Endothelial cell of umbilical vein (primary cell): Measurements from ENCODE around the gene MYBBP1A. TPM values are rescaled to one million over a fixed set of nuclear protein-coding genes. Genes with fewer than 3 reads are reported as not detected.

ENCODE experiments used
- BruUV-seq: library from RNA; stranded (reverse); fragments of 400-500 nt; replicated peaks from 2 replicates; lab custom pipeline; 2021; lab: Mats Ljungman, UMichigan
- CTCF ChIA-PET: fragments of 300-600, 350-600 bp; sonication (Branson Sonifier 250); formaldehyde crosslinking; loops from one replicate; lab custom pipeline; 2021; ENCODE audit warnings: antibody characterized with exemption, inconsistent platforms; lab: Charles Lee
- POLR2A ChIA-PET: fragments of 300-600, 350-600 bp; sonication (Branson Sonifier 250); formaldehyde crosslinking; loops from one replicate; lab custom pipeline; 2021; ENCODE audit warnings: antibody characterized with exemption, inconsistent platforms; lab: Charles Lee
- DNase-seq: peaks from one replicate; pipeline ENCODE4 v3.0.0-alpha.2; 2011; ENCODE audit warnings: low read depth, low spot score
- FAIRE-seq: peaks from 2 replicates; lab custom pipeline; 2011; peaks lifted over from hg19 to GRCh38; lab: Jason Lieb, UNC
- H2AFZ ChIP-seq: 2 replicates; pipeline ENCODE4 v1.6.0; 2012; ENCODE audit warnings: low read depth, low read length, control low read depth, inconsistent platforms
- H3K27ac ChIP-seq: 2 replicates; pipeline ENCODE4 v1.5.1; 2011; ENCODE audit warnings: low read depth, mild to moderate bottlenecking, control low read depth, low read length, moderate library complexity; ENCODE audit not compliant: insufficient read depth
- H3K27me3 ChIP-seq, 2 experiments: 2 replicates each; pipeline versions ENCODE4 v1.6.0 to v1.6.1; 2011; ENCODE audit warnings: low read length in 2 of 2, mixed read lengths in 1 of 2; ENCODE audit not compliant: control insufficient read depth in 2 of 2, insufficient read depth in 2 of 2
- H3K36me3 ChIP-seq, 2 experiments: 2 replicates in 1 of 2; 3 replicates in 1 of 2; pipeline ENCODE4 v1.5.1; 2011; ENCODE audit warnings: low read length in 2 of 2, mild to moderate bottlenecking in 1 of 2, moderate library complexity in 1 of 2; ENCODE audit not compliant: control insufficient read depth in 2 of 2, insufficient read depth in 2 of 2; ENCODE audit errors: extremely low read depth in 1 of 2
- H3K4me1 ChIP-seq: 3 replicates; pipeline ENCODE4 v1.5.1; 2011; ENCODE audit warnings: mild to moderate bottlenecking, low read length; ENCODE audit not compliant: control insufficient read depth, insufficient read depth; ENCODE audit errors: extremely low read depth
- H3K4me2 ChIP-seq: 2 replicates; pipeline ENCODE4 v1.6.1; 2011; ENCODE audit warnings: low read length, control low read depth, mixed read lengths; ENCODE audit not compliant: insufficient read depth
- H3K4me3 ChIP-seq, 3 experiments: fragments of 200-600 bp in 1 of 3; sonication (generic), shearing (Covaris generic) in 1 of 3; replicated peaks in 1 of 3; 2 replicates each; pipeline ENCODE4 v1.5.1; 2011 to 2016; ENCODE audit warnings: control low read depth in 3 of 3, low read length in 3 of 3, mild to moderate bottlenecking in 2 of 3, inconsistent platforms in 1 of 3, low read depth in 1 of 3, moderate library complexity in 1 of 3; ENCODE audit not compliant: insufficient read depth in 1 of 3
- H3K79me2 ChIP-seq: 2 replicates; pipeline ENCODE4 v1.6.0; 2012; ENCODE audit warnings: low read length, inconsistent platforms; ENCODE audit not compliant: control insufficient read depth, insufficient read depth
- H3K9ac ChIP-seq: replicated peaks from 2 replicates; pipeline ENCODE3; 2011; ENCODE audit warnings: low read length, control low read depth; ENCODE audit not compliant: insufficient read depth; ENCODE audit errors: extremely low read depth
- H3K9me1 ChIP-seq: replicated peaks from 3 replicates; pipeline ENCODE4 v1.6.0; 2011; ENCODE audit warnings: mild to moderate bottlenecking, low read length; ENCODE audit not compliant: control insufficient read depth, insufficient read depth; ENCODE audit errors: extremely low read depth
- H3K9me3 ChIP-seq: replicated peaks from 2 replicates; pipeline ENCODE4 v1.5.1; 2012; ENCODE audit warnings: low read length, inconsistent platforms; ENCODE audit not compliant: control insufficient read depth, insufficient read depth
- H4K20me1 ChIP-seq: replicated peaks from 2 replicates; pipeline ENCODE3; 2011; ENCODE audit warnings: mild to moderate bottlenecking, low read length; ENCODE audit not compliant: control insufficient read depth, insufficient read depth; ENCODE audit errors: extremely low read depth
- CTCF ChIP-seq, 2 donors: IDR thresholded peaks; 1 replicate in 1 of 2; 2 replicates in 1 of 2; pipeline ENCODE4 v1.5.1; 2011; ENCODE audit warnings: low read length in 2 of 2, mild to moderate bottlenecking in 2 of 2, moderate library complexity in 2 of 2, control low read depth in 1 of 2, inconsistent platforms in 1 of 2, low read depth in 1 of 2; ENCODE audit not compliant: insufficient read depth in 1 of 2; ENCODE audit errors: extremely low read depth in 1 of 2
- EZH2 ChIP-seq: IDR thresholded peaks from 2 replicates; pipeline ENCODE4 v1.6.1; 2012; ENCODE audit warnings: borderline replicate concordance, low read depth, mild to moderate bottlenecking, moderate library complexity, low read length, inconsistent platforms; ENCODE audit not compliant: severe bottlenecking
- FOS ChIP-seq: IDR thresholded peaks from 2 replicates; pipeline ENCODE4 v1.6.1; 2011; ENCODE audit warnings: mild to moderate bottlenecking, low read length, moderate library complexity, borderline replicate concordance; ENCODE audit not compliant: insufficient read depth
- GATA2 ChIP-seq: IDR thresholded peaks from 2 replicates; pipeline ENCODE4 v1.7.0; 2011; ENCODE audit warnings: low read depth, mild to moderate bottlenecking, moderate library complexity, mixed read lengths, low read length; ENCODE audit not compliant: insufficient read length, insufficient read depth
- JUN ChIP-seq: IDR thresholded peaks from 2 replicates; pipeline ENCODE4 v1.6.1; 2011; ENCODE audit warnings: borderline replicate concordance, low read depth; ENCODE audit not compliant: insufficient read length, insufficient read depth
- MAX ChIP-seq: IDR thresholded peaks from 2 replicates; pipeline ENCODE4 v1.6.1; 2011; ENCODE audit not compliant: insufficient read depth, insufficient read length
- MYC ChIP-seq: IDR thresholded peaks from one replicate; pipeline ENCODE4 v1.6.1; 2011; ENCODE audit warnings: mild to moderate bottlenecking, low read depth, low read length
- POLR2A ChIP-seq: IDR thresholded peaks from 2 replicates; pipeline ENCODE4 v1.6.1; 2012; ENCODE audit warnings: low read depth, mild to moderate bottlenecking, control low read depth, low read length
- POLR2AphosphoS5 ChIP-seq: IDR thresholded peaks from 2 replicates; pipeline ENCODE4 v1.6.1; 2012; ENCODE audit warnings: low read depth, mild to moderate bottlenecking, control low read depth, low read length, moderate library complexity; ENCODE audit not compliant: insufficient read depth
- dilution Hi-C: fragments of 300-500 bp; cut with MboI; formaldehyde crosslinking; loops from one replicate; pipeline ENCODE4 v1.15.0; 2019; ENCODE audit warnings: low sequenced_read_pairs; ENCODE audit not compliant: extremely low pct_ligation_motif_present
- intact Hi-C: fragments of 100-400 bp; cut with micrococcal nuclease; formaldehyde crosslinking; loops from one replicate; pipeline ENCODE4 v1.10.0; 2022
- polyA plus RNA-seq, 4 experiments: library from polyadenylated mRNA; depleted of rRNA in 3 of 4; stranded (reverse) in 3 of 4; unstranded in 1 of 4; fragments of >200 nt; gene quantifications; 2 replicates each; pipeline versions ENCODE4 v1.2.1 to v1.2.3, GENCODE V29; 2011 to 2012; ENCODE audit warnings: missing spikeins in 1 of 4
- total RNA-seq: library from RNA; stranded (reverse); gene quantifications from 2 replicates; pipeline ENCODE4 v1.2.3, GENCODE V29; 2021

Gene MYBBP1A
- total and polyA plus RNA-seq, 2 donors (not counting 3 experiments of a cell fraction or from before 2014, with no cell fraction given), result 26.8 to 79.2 TPM

DNA sequence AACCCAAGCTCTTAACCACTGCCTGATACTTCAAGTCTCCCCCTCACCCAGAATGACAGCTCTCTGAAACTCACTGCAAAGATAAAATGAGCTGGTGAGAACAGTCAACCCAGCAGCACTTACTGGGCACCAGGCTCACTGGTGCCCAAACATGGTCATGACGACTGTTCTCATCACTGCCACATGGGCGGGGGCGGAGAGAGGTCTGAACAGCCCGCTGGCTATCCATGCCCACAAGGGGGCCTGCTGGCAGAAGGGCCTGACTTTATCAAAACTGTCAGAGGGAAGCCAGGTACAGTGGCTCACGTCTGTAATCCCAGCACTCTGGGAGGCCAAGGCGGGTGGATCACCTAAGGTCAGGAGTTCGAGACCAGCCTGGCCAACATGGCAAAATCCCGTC is 4.0 kb downstream of the MYBBP1A start:
- Histone ChIP-seq H4K20me1 (no peaks in the 10 kb centered on the region), H3K9me3 (no peaks in the 10 kb centered on the region), H3K9me1 (no peaks in the 10 kb centered on the region), H3K79me2 (peaks cover 20% of the 10 kb centered on the region), H3K27me3 (no peaks in the 10 kb centered on the region), H3K36me3 (peaks cover 5 to 32% of the 10 kb centered on the region in 2 experiments), H2AFZ (no peak overlapping the region), H3K4me1 (peaks cover 17% of the 10 kb centered on the region), H3K9ac (no peak overlapping the region), H3K27ac (no peak overlapping the region), H3K4me3 (no peak overlapping the region), H3K4me2 (no peak overlapping the region)
- BruUV-seq, result no TSS peak
- dilution Hi-C loops (no loop called here), intact Hi-C loops (no loop called here)
- FAIRE-seq, result no peak
- TF ChIP-seq CTCF (IDR thresholded peaks at IDR 0.05; ENCODE audit: extremely low read depth in 1 of 2, insufficient read depth in 1 of 2, low read depth in 1 of 2, low read length in 2 of 2) (peak; percentile 9 to 23), JUN (no peak)
- CTCF ChIA-PET, result interaction anchor here (0.6 to 1.4 kb wide), 4 partner anchors 13 to 130 kb away, joined by 3 to 5 read pairs (median 4); no protein-coding TSS in a partner anchor
- DNase-seq, result no peak
- POLR2A ChIA-PET, result no interaction called here

GRCh38 chr17:4550534-4551039 is 4.6 kb downstream of the MYBBP1A start:
- FAIRE-seq (no peak), DNase-seq (no peak)
- H3K9me1 ChIP-seq, result no peaks in the 10 kb centered on the region
- TF ChIP-seq EZH2 (no peak), POLR2AphosphoS5 (no peak), GATA2 (no peak), MYC (no peak), JUN (no peak), MAX (no peak), FOS (no peak), POLR2A (no peak), CTCF (IDR thresholded peaks at IDR 0.05; ENCODE audit: extremely low read depth in 1 of 2, insufficient read depth in 1 of 2, low read depth in 1 of 2, low read length in 2 of 2) (no peak)
- no peak overlapping the region for H3K9ac ChIP-seq
- intact Hi-C loops, result no loop called here
- no peak overlapping the region for H3K4me2 ChIP-seq
- no TSS peak for BruUV-seq
- peaks cover 14% of the 10 kb centered on the region for H3K4me1 ChIP-seq
- peaks cover 5 to 32% of the 10 kb centered on the region in 2 experiments for H3K36me3 ChIP-seq
- no peaks in the 10 kb centered on the region for H3K27me3 ChIP-seq
- CTCF ChIA-PET, result interaction anchor here (0.6 to 2.2 kb wide), 4 partner anchors 12 to 49 kb away, joined by 3 to 8 read pairs (median 4); no protein-coding TSS in a partner anchor
- POLR2A ChIA-PET, result no interaction called here
- dilution Hi-C loops, result no loop called here
- H3K9me3 ChIP-seq, result no peaks in the 10 kb centered on the region
- no peaks in the 10 kb centered on the region for H4K20me1 ChIP-seq
- H2AFZ ChIP-seq, result no peak overlapping the region
- no peak overlapping the region for H3K27ac ChIP-seq
- no peak overlapping the region for H3K4me3 ChIP-seq
- H3K79me2 ChIP-seq, result peaks cover 20% of the 10 kb centered on the region
